Activated CD4-positive, alpha-beta T cell treated with anti-CD3 and anti-CD28 coated beads, Interleukin-2, amount 50 U/mL, for 1 hour (primary cell): ENCODE data around the gene LAYN.

Experiments
- DNase-seq: peaks from one replicate; pipeline ENCODE4 v3.0.0-alpha.2; 2020

Gene LAYN

GRCh38 chr11:111540114-111540936 is at the start of gene LAYN:
Gene LAYN (plus strand): TSS chr11:111540720. CDS start chr11:111540844, 124 bp downstream.
- peak; percentile 9 for DNase-seq

- DNase-seq, result no peak
Observed at GRCh38 chr11:111494040-111494439, 46.5 kb upstream of the LAYN start.

- DNase-seq, result no peak
Observed at GRCh38 chr11:111499483-111499882, 41.0 kb upstream of the LAYN start.

GRCh38 chr11:111500481-111500880 is 40.0 kb upstream of the LAYN start:
- no peak for DNase-seq

- DNase-seq, result no peak
Observed at GRCh38 chr11:111502611-111503010, 37.9 kb upstream of the LAYN start.

- DNase-seq, result no peak
Observed at GRCh38 chr11:111510311-111510710, 30.2 kb upstream of the LAYN start.

GRCh38 chr11:111512296-111513239 is 28.0 kb upstream of the LAYN start, which contains the start of gene BTG4:
Gene BTG4 (minus strand): TSS chr11:111512386. CDS start chr11:111498776, 13,610 bp downstream.
- no peak for DNase-seq

GRCh38 chr11:111513240-111513605 is 27.3 kb upstream of the LAYN start:
- DNase-seq, result no peak

- DNase-seq, result no peak
Observed at GRCh38 chr11:111514216-111515031, 26.1 kb upstream of the LAYN start, which contains the start of gene HOATZ. Gene HOATZ (plus strand): TSS chr11:111514778. CDS start chr11:111514785, 7 bp downstream.

- DNase-seq, result no peak
Observed at GRCh38 chr11:111515591-111515990, 24.9 kb upstream of the LAYN start.

GRCh38 chr11:111518668-111519067 is 21.9 kb upstream of the LAYN start:
- DNase-seq, result no peak

GRCh38 chr11:111520560-111520959 is 20.0 kb upstream of the LAYN start:
- DNase-seq, result no peak

- no peak for DNase-seq
Observed at GRCh38 chr11:111521135-111521534, 19.4 kb upstream of the LAYN start.

- DNase-seq, result no peak
Observed at GRCh38 chr11:111522426-111522825, 18.1 kb upstream of the LAYN start.

- DNase-seq, result no peak
Observed at GRCh38 chr11:111523343-111523742, 17.2 kb upstream of the LAYN start.

GRCh38 chr11:111524056-111524455 is 16.5 kb upstream of the LAYN start:
- no peak for DNase-seq

GRCh38 chr11:111525456-111525855 is 15.1 kb upstream of the LAYN start:
- no peak for DNase-seq

- no peak for DNase-seq
Observed at GRCh38 chr11:111526501-111526900, 14.0 kb upstream of the LAYN start.

- no peak for DNase-seq
Observed at GRCh38 chr11:111527279-111527678, 13.2 kb upstream of the LAYN start.

- no peak for DNase-seq
Observed at GRCh38 chr11:111528557-111528956, 12.0 kb upstream of the LAYN start.

- no peak for DNase-seq
Observed at GRCh38 chr11:111530091-111530490, 10.4 kb upstream of the LAYN start.

GRCh38 chr11:111531136-111531535 is 9.4 kb upstream of the LAYN start:
- no peak for DNase-seq
